CD4-positive, alpha-beta T cell (primary cell): Measurements from ENCODE around the gene TP53BP2. TPM values are rescaled to one million over a fixed set of nuclear protein-coding genes. Genes with fewer than 3 reads are reported as not detected.

Source experiments
- ATAC-seq: fragments of 200-7000 bp; cut with Tn5 transposase; one replicate; pipeline ENCODE4 v1.10.0; 2022; ENCODE audit warnings: mild to moderate bottlenecking; ENCODE audit not compliant: poor library complexity
- CTCF ChIA-PET: fragments of 350-600 bp; sonication (Branson Sonifier 250); formaldehyde crosslinking; loops from one replicate; lab custom pipeline; 2021; ENCODE audit warnings: antibody characterized with exemption, inconsistent platforms; lab: Charles Lee
- POLR2A ChIA-PET: fragments of 350-600 bp; sonication (Branson Sonifier 250); formaldehyde crosslinking; loops from one replicate; lab custom pipeline; 2021; ENCODE audit warnings: antibody characterized with exemption, inconsistent platforms; lab: Charles Lee
- DNase-seq, 14 experiments: peaks; one replicate each; pipeline ENCODE4 v3.0.0-alpha.2; 2013 to 2020; ENCODE audit warnings: mixed read lengths in 2 of 14
- H3K27ac ChIP-seq, 2 donors: one replicate each; pipeline versions ENCODE4 v1.5.1 to v1.7.0; 2013; ENCODE audit warnings: low read length in 2 of 2, low read depth in 1 of 2, mild to moderate bottlenecking in 1 of 2
- H3K27me3 ChIP-seq, 2 experiments: 1 replicate in 1 of 2; 2 replicates in 1 of 2; pipeline versions ENCODE4 v1.6.1 to v1.7.0; 2013; ENCODE audit warnings: low read length in 2 of 2, control low read depth in 1 of 2, mild to moderate bottlenecking in 1 of 2, moderate library complexity in 1 of 2; ENCODE audit not compliant: insufficient read depth in 2 of 2, control insufficient read depth in 1 of 2
- H3K36me3 ChIP-seq: one replicate; pipeline ENCODE4 v1.6.1; 2013; ENCODE audit warnings: low read length, control low read depth; ENCODE audit not compliant: insufficient read depth
- H3K4me1 ChIP-seq: one replicate; pipeline ENCODE4 v1.6.1; 2013; ENCODE audit warnings: low read length, control low read depth; ENCODE audit not compliant: insufficient read depth
- H3K4me3 ChIP-seq: one replicate; pipeline ENCODE4 v1.5.1; 2013; ENCODE audit warnings: mild to moderate bottlenecking, low read length, moderate library complexity
- H3K9me3 ChIP-seq, 2 experiments: 1 replicate in 1 of 2; 2 replicates in 1 of 2; pipeline versions ENCODE4 v1.6.1 to v1.7.0; 2013; ENCODE audit warnings: low read length in 2 of 2, mild to moderate bottlenecking in 2 of 2, control low read depth in 1 of 2, moderate library complexity in 1 of 2; ENCODE audit not compliant: control insufficient read depth in 1 of 2, insufficient read depth in 1 of 2
- H3K27ac Mint-ChIP-seq: one replicate; pipeline ENCODE4 v1.8.0; 2020; ENCODE audit warnings: mixed read lengths
- H3K27me3 Mint-ChIP-seq: one replicate; pipeline ENCODE4 v1.8.0; 2021; ENCODE audit warnings: mixed read lengths
- H3K36me3 Mint-ChIP-seq: one replicate; pipeline ENCODE4 v1.8.0; 2021; ENCODE audit warnings: low read depth, mixed read lengths
- H3K4me1 Mint-ChIP-seq: one replicate; pipeline ENCODE4 v1.8.0; 2021; ENCODE audit warnings: low read depth, mixed read lengths
- H3K4me3 Mint-ChIP-seq: one replicate; pipeline ENCODE4 v1.8.0; 2020; ENCODE audit warnings: mild to moderate bottlenecking, mixed read lengths
- H3K9me3 Mint-ChIP-seq: one replicate; pipeline ENCODE4 v1.8.0; 2020; ENCODE audit warnings: mixed read lengths
- intact Hi-C, 2 experiments: fragments of 100-400 bp; cut with DNase I in 1 of 2; cut with micrococcal nuclease in 1 of 2; formaldehyde crosslinking; loops; one replicate each; pipeline versions ENCODE4 v1.15.1 to v1.9.0; 2023 to 2025; cut with DNase I, micrococcal nuclease
- total RNA-seq, 174 experiments: library from RNA in 2 of 174; stranded (reverse) in 2 of 174; gene quantifications; one replicate each; pipeline ENCODE4 v1.2.3 and lab custom pipeline; 2021 to 2026
- TF ChIP-seq, protein P1 (sequence below): fragments of 200-600 bp; IDR thresholded peaks from one replicate; pipeline ENCODE4 v1.8.0; 2022; ENCODE audit warnings: antibody characterized with exemption, mild to moderate bottlenecking

TP53BP2 gene
- total RNA-seq, 2 experiments from 2014 or later = 104 to 119 TPM

DNA sequence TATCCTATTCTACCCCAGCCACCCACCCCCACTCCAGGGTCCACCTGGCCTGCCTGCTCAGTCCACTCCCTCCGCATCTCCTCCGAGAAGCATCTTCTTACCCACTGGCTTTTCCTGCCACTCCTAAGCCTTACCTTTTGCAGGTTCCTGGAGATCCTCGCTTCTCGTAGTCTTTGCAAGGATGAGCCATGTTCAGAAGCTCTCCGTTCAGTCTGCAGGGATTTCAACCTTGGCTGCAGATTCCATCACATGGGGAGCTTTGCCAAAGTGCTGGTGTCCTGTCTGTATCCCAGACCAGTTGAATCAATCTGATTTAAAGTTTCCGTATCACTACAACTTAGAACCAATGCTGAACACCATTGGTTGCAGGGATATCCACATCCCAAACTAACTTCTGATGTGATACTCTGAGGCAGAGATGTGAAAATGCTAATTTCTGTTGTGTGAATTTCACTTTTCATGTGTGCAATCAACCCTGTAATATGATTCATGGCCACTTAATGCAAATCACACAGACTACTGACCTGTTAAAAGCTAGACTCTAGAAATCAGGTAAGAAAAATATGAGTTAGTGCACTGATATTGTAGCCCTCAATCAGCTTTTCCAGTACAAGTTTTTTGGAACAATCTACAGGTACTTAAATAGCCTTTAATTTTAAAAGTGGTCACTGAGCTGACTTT lies 71.5 kb downstream of the TP53BP2 start:
- CTCF ChIA-PET = interaction anchor here (0.8 to 1.1 kb wide), 2 partner anchors 25 to 66 kb away, joined by 3 read pairs; no protein-coding TSS in a partner anchor
- intact Hi-C loops = no loop called here
- H3K4me3 Mint-ChIP-seq = no peak overlapping the region
- no peak for DNase-seq
- POLR2A ChIA-PET = no interaction called here
- no peaks in the 10 kb centered on the region for H3K9me3 Mint-ChIP-seq
- H3K4me1 Mint-ChIP-seq = peaks cover 16% of the 10 kb centered on the region
- H3K4me3 ChIP-seq = no peak overlapping the region
- no peaks in the 10 kb centered on the region for H3K27me3 ChIP-seq
- TF ChIP-seq, protein P1, sequence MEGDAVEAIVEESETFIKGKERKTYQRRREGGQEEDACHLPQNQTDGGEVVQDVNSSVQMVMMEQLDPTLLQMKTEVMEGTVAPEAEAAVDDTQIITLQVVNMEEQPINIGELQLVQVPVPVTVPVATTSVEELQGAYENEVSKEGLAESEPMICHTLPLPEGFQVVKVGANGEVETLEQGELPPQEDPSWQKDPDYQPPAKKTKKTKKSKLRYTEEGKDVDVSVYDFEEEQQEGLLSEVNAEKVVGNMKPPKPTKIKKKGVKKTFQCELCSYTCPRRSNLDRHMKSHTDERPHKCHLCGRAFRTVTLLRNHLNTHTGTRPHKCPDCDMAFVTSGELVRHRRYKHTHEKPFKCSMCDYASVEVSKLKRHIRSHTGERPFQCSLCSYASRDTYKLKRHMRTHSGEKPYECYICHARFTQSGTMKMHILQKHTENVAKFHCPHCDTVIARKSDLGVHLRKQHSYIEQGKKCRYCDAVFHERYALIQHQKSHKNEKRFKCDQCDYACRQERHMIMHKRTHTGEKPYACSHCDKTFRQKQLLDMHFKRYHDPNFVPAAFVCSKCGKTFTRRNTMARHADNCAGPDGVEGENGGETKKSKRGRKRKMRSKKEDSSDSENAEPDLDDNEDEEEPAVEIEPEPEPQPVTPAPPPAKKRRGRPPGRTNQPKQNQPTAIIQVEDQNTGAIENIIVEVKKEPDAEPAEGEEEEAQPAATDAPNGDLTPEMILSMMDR = no peak
- no peak for ATAC-seq
- H3K36me3 Mint-ChIP-seq = peaks cover 90% of the 10 kb centered on the region
- H3K9me3 ChIP-seq = no peaks in the 10 kb centered on the region
- H3K27ac Mint-ChIP-seq = peak overlapping the region; percentile 45
- no peak overlapping the region for H3K27ac ChIP-seq
- H3K27me3 Mint-ChIP-seq = no peaks in the 10 kb centered on the region
- peaks cover 9% of the 10 kb centered on the region for H3K4me1 ChIP-seq
- peaks cover 88% of the 10 kb centered on the region for H3K36me3 ChIP-seq

DNA sequence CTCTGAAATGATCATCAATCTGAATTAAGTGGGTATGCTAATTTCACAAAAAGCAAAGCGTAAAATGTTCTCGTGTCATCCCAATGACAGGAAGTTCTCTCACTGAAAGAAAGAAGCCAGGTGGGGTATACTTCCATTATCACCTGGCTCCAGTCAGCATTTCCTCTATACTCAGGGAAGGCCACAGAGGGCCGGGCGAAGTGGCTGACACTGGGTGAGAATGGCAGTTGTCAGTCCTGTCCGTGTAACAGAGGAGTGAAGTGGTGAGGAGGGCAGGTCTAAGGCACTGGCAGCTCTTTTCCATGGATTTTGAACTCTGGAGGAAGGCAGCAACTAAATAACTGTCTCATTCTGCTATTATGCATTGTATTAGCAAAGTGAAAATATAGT lies 73.0 kb downstream of the TP53BP2 start:
- intact Hi-C loops = no loop called here
- Histone ChIP-seq H3K4me3 (no peak overlapping the region), H3K36me3 (peaks cover 76% of the 10 kb centered on the region), H3K4me1 (peaks cover 9% of the 10 kb centered on the region), H3K27ac (no peak overlapping the region), H3K9me3 (no peaks in the 10 kb centered on the region), H3K27me3 (no peaks in the 10 kb centered on the region)
- ChIA-PET CTCF (no interaction called here), POLR2A (no interaction called here)
- Mint-ChIP-seq H3K9me3 (no peaks in the 10 kb centered on the region), H3K4me1 (peaks cover 16% of the 10 kb centered on the region), H3K27ac (peak overlapping the region; percentile 62), H3K4me3 (no peak overlapping the region), H3K36me3 (peaks cover 87% of the 10 kb centered on the region), H3K27me3 (no peaks in the 10 kb centered on the region)
- ATAC-seq = no peak
- TF ChIP-seq, protein P1 = no peak
- DNase-seq = no peak

DNA sequence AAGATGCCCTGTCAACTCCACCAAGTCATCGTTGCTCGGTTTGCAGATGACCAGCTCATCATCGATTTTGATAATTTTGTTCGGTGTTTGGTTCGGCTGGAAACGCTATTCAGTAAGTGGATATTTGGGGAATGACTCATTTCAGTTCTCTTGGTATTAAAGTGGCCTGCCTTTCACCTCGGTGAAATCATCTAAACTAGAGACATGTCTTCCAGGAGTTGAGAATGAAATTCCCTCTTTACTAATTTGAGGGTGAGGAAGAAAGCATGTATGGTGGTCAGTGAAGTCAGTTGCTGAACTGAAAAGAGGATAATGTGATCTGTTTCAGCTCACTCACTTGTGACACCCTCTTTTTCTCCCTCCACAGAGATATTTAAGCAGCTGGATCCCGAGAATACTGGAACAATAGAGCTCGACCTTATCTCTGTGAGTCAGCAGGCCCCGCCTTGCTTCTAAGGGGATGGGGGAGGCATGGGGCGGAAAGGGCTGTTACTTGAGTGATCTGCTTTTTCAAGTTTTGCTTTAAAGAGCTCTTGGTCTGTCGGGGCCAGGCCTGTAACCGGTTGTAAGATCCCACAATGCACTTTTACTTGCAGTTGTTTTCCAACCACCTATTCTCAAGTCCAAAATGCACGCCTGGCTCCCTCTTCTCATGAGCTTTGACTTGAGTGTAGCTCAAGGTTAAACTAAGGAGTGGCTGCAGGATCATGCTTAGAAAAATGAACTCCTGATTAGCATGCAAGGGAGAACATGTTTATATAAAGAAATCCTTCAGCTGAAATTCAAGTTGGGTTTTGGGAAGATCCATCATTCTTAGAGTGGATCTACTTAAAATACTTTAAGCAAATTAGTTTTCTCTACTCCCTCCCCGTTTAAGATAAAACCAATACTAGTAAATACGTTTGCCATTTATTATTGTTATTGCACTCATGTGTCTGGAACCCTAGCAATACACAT lies 73.7 kb downstream of the TP53BP2 start:
- no peak for DNase-seq
- ChIA-PET POLR2A (no interaction called here), CTCF (no interaction called here)
- H3K4me3 Mint-ChIP-seq = no peak overlapping the region
- no peak overlapping the region for H3K4me3 ChIP-seq
- H3K9me3 ChIP-seq = no peaks in the 10 kb centered on the region
- H3K36me3 ChIP-seq = peaks cover 72% of the 10 kb centered on the region
- intact Hi-C loops = no loop called here
- H3K27ac Mint-ChIP-seq = peak overlapping the region; percentile 62
- H3K4me1 ChIP-seq = peaks cover 9% of the 10 kb centered on the region
- H3K4me1 Mint-ChIP-seq = peaks cover 11% of the 10 kb centered on the region
- H3K9me3 Mint-ChIP-seq = no peaks in the 10 kb centered on the region
- H3K27me3 Mint-ChIP-seq = no peaks in the 10 kb centered on the region
- no peak for ATAC-seq
- H3K27ac ChIP-seq = no peak overlapping the region
- no peaks in the 10 kb centered on the region for H3K27me3 ChIP-seq
- TF ChIP-seq, protein P1 = no peak
- peaks cover 82% of the 10 kb centered on the region for H3K36me3 Mint-ChIP-seq
